GM12891 (cell line): Measurements from ENCODE around the gene FSCB.

ENCODE experiments used
- POLR2A ChIP-seq: IDR thresholded peaks from 2 replicates; pipeline ENCODE4 v1.6.1; 2011; ENCODE audit warnings: low read depth, low read length, control low read depth
- POLR2AphosphoS5 ChIP-seq: IDR thresholded peaks from 2 replicates; pipeline ENCODE4 v1.6.1; 2011; ENCODE audit warnings: low read depth, low read length, control low read depth
- POU2F2 ChIP-seq: IDR thresholded peaks from 2 replicates; pipeline ENCODE4 v1.6.1; 2011; ENCODE audit warnings: low read depth, mild to moderate bottlenecking, control low read depth, low read length, moderate library complexity
- SPI1 ChIP-seq: IDR thresholded peaks from 2 replicates; pipeline ENCODE4 v1.6.1; 2011; ENCODE audit warnings: low read depth, low read length, control low read depth
- TAF1 ChIP-seq: IDR thresholded peaks from 2 replicates; pipeline ENCODE4 v1.6.1; 2011; ENCODE audit warnings: low read depth, low read length, control low read depth

GRCh38 chr14:44494137-44494536, 12.9 kb downstream of the FSCB start:
- TF ChIP-seq POLR2A: no peak
- no peak for TF ChIP-seq POLR2AphosphoS5
- TF ChIP-seq POU2F2: no peak
- no peak for TF ChIP-seq TAF1
- no peak for TF ChIP-seq SPI1
